OCI-M1 (cell line): Measurements from ENCODE around the gene SULT1A3.
A peak's percentile ranks its signal among the peaks of the same experiment; 100 is the strongest.
"Not testable (repeated sequence)": the region's sequence is repeated elsewhere in the genome, so short reads cannot be mapped to it uniquely, and the experiment has no call there.

ENCODE experiments used
- DNase-seq: peaks from one replicate; lab custom pipeline; 2025; lab: John Stamatoyannopoulos, UW

The SULT1A3 gene

DNA sequence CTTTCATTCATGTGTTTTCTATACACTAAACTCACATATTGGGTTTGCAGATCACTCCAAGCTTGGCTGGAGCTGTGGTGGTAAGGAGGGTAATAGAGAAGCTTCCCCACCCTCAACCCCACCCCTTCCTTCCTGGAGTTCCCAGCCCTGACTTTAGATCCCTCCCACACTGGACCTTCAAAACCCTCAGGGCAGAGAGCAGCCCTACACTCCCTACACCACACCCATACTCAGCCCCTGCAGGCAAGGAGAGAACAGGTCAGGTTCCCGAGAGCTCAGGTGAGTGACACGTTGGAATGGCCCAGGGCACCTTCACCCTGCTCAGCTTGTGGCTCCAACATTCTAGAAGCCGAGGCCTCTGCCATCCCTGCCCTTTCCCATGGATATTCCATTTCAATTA, at the start of gene SULT1A3:
TSS of gene SULT1A3 (plus strand) at position 207 of the 400 bp plus-strand sequence. CDS start 1,474 bp downstream, outside the sequence.
- not testable (repeated sequence) for DNase-seq

DNA sequence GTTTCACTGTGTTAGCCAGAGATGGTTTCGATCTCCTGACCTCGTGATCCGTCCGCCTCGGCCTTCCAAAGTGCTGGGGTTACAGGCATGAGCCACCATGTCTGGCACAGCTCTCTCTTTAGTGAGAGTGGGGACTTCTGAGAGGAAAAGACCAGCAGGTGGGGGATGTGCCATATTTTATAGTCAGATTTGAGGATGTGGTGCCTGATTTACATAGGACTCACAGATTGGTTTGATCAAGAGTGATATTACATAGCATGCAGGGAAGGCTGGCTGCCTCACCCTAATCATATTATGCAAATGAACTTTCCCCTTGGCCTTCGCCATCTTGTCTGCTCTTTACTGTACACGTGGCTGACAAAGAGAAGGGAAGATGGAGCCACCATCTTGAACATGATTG, 48.0 kb upstream of the SULT1A3 start:
- no peak for DNase-seq

DNA sequence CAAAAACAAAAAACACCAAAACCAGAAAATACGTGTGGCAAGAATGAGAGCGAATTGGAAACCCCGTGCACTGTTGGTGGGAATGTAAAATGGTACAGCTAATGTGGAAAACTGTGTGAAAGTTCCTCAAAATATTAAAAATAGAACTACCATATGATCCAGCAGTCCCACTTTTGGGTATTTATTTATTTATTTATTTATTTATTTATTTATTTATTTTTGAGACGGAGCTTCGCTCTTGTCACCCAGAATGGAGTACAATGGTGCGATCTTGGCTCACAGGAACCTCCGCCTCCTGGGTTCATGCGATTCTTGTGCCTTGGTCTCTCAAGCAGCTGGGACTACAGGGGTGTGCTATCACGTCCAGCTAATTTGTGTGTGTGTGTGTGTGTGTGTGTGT, 46.5 kb upstream of the SULT1A3 start:
- no peak for DNase-seq

DNA sequence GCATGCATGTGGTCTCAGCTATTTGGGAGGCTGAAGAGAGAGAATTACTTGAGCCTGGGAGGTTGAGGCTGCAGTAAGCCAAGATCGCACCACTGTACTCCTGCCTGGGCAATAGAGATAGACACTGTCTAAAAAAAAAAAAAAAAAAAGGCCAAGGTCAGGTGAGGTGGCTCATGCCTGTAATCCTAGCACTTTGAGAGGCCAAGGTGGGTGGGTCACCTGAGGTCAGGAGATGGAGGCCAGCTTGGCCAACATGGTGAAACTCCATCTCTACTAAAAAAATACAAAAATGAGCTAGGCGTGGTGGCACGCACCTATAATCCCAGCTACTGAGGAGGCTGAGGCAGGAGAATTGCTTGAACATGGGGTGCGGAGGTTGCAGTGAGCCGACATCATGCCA, 43.9 kb upstream of the SULT1A3 start:
- no peak for DNase-seq

DNA sequence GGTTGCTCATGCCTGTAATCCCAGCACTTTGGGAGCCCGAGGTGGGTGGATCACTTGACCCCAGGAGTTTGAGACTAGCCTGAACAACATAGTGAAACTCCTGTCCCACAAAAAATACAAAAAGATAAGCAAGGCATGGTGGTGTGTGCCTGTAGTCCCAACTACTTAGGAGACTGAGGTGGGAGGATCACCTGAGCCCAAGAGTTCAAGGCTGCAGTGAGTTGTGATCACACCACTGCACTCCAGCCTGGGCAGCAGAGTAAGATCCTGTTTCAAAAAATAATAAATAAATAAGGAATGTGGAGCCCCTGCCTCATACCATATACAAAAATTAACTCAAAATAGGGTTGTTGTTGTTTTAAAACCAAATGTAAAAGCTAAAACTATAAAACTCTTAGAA, 41.8 kb upstream of the SULT1A3 start:
- DNase-seq, result no peak

DNA sequence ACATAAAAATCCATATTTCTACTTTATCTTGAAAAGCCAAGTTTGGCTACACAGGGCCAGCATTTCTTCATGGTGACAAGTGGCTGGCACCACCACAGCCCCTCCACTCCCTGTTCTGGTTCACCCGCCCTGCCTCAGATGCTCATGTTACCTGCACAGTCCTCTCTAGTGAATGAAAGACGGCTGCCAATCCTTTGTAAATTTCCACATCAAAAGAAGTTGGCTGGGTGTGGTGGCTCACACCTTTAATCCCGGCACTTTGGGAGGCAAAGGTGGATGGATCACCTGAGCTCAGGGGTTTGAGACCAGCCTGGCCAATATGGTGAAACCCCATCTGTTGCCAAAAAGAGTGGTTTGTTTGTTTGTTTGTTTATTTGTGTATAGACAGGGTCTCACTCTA, 35.5 kb upstream of the SULT1A3 start:
- DNase-seq, result no peak

DNA sequence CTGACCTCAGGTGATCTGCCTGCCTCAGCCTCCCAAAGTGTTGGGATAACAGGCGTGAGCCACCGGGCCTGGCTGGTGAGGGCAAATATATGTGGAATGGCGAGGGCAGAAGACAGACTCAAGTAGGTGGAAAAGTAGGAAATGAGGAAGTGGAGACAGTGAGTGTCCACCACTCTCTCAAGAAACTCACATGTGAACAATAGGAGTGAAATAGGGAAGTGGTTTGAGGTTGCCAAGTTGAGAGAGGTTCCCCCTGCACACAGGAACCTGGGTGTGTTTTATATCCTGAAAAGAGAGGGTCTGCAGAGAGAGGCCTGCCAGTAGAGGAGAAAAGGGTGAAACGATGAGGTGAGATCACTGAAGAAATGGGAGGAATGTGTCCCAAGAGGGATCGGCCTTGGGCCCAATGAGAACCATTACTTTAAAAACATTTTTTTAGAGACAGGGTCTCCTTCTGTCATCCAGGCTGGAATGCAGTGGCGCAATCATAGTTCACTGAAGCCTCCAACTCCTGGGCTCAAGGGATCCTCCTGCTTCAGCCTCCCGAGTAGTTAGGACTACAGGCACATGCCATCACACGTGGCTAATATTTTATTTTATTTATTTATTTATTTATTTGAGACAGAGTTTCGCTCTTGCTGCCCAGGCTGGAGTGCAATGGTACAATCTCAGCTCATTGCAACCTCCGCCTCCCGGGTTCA, 32.7 kb upstream of the SULT1A3 start:
- peak; percentile 94 for DNase-seq

DNA sequence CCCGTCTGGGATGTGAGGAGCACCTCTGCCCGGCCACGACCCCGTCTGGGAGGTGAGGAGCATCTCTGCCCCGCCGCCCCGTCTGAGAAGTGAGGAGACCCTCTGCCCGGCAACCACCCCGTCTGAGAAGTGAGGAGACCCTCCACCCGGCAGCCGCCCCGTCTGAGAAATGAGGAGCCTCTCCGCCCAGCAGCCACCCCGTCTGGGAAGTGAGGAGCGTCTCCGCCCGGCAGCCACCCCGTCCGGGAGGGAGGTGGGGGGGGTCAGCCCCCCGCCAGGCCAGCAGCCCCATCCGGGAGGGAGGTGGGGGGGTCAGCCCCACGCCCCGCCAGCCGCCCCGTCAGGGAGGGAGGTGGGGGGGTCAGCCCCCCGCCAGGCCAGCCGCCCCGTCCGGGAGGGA, 30.3 kb upstream of the SULT1A3 start:
- DNase-seq, result not testable (repeated sequence)

DNA sequence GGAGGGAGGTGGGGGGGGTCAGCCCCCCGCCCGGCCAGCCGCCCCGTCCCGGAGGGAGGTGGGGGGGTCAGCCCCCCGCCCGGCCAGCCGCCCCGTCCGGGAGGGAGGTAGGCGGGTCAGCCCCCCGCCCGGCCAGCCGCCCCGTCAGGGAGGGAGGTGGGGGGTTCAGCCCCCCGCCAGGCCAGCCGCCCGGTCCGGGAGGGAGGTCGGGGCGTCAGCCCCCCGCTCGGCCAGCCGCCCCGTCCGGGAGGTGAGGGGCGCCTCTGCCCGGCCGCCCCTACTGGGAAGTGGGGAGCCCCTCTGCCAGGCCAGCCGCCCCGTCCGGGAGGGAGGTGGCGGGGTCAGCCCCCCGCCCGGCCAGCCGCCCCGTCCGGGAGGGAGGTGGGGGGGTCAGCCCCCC, 29.6 kb upstream of the SULT1A3 start:
- DNase-seq, result not testable (repeated sequence)

DNA sequence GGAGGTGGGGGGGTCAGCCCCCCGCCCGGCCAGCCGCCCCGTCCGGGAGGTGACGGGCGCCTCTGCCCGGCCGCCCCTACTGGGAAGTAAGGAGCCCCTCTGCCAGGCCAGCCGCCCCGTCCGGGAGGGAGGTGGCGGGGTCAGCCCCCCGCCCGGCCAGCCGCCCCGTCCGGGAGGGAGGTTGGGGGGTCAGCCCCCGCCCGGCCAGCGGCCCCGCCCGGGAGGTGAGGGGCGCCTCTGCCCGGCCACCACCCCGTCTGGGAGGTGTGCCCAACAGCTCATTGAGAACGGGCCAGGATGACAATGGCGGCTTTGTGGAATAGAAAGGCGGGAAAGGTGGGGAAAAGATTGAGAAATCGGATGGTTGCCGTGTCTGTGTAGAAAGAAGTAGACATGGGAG, 28.9 kb upstream of the SULT1A3 start:
- not testable (repeated sequence) for DNase-seq

DNA sequence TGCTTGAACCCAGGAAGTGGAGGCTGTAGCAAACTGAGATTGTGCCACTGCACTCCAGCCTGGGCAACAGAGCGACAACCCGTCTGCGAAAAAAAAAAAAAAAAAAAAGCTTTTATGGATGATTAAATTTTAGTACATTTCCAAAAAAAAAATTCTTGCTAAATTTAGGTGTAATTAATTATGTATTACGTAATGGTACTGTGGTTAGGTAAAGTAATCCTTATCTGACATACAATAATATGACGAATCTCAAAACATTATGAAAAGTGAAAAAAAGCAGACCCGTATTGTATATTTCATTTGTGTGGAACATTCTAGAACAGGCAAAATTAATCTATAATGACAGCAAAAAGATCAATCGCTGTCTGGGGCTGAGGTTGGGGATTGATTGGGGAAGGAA, 26.0 kb upstream of the SULT1A3 start:
- no peak for DNase-seq

DNA sequence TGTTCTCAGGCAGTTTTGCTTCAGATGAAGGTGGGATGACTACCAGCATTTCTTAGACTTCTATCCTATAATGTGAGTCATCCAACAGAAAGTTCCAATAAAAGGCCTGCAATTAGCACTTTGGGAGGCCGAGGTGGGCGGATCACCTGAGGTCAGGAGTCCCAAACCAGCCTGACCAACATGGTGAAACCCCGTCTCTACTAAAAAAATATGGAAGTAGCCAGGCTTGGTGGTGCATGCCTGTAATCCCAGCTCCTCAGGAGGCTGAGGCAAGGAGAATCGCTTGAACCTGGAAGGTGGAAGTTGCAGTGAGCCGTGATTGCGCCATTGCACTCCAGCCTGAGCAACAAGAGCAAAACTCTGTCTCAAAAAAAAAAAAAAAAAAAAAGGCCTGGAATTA, 22.2 kb upstream of the SULT1A3 start:
- not testable (repeated sequence) for DNase-seq

DNA sequence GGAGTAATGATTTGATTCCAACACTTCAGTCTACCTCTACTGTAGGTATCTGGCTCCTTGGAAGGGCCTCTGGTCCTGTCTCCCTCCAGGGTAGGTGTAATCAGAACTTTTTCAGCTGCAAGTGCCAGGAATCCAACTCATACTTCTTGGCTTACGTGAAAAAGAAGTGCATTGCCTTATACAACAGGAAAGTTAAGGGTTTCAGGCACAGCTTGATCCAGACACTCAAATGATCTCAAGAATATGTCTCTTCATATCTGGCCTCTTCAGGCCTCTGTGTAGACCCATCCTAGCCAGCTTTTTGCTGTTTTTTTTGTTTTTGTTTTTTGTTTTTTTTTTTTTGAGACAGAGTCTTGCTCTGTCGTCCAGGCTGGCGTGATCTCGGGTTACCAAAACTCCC, 19.9 kb upstream of the SULT1A3 start:
- no peak for DNase-seq

DNA sequence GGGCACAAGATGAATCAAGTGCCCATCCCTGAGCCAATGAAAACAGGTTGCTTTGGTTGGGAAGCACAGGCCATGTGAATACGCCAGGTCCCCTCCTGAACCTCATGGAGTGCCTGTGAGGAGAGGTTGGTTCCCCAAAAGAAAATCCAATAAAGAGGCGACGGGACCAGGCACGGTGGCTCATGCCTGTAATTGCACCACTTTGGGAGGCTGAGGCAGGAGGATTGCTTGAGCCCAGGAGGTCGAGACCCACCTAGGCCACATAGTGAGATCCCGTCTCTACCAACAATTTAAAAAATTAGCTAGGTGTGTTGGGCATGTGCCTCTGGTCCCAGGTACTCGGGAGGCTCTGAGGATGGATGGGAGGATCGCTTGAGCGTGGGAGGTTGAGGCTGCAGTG, 19.1 kb upstream of the SULT1A3 start:
- no peak for DNase-seq

DNA sequence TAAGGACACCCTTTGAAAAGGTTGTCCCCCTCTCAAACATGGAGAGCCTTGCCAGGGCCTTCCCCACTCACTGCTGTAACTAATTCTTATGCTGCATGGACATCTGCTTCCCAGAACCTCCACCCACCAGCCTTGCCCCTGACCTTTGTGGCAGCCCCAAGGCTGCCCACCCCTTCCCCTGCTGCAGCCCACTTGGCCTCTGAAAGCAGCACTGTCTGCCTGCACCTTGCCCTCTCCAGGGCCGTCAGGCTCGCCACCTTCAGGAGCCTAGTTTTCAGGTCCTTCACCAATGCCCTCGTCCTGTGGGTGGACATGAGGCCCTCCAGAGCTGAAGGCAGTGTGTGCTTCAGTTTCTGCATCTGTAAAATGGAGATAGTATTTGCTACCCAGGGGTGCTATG, 18.3 kb upstream of the SULT1A3 start:
- no peak for DNase-seq

DNA sequence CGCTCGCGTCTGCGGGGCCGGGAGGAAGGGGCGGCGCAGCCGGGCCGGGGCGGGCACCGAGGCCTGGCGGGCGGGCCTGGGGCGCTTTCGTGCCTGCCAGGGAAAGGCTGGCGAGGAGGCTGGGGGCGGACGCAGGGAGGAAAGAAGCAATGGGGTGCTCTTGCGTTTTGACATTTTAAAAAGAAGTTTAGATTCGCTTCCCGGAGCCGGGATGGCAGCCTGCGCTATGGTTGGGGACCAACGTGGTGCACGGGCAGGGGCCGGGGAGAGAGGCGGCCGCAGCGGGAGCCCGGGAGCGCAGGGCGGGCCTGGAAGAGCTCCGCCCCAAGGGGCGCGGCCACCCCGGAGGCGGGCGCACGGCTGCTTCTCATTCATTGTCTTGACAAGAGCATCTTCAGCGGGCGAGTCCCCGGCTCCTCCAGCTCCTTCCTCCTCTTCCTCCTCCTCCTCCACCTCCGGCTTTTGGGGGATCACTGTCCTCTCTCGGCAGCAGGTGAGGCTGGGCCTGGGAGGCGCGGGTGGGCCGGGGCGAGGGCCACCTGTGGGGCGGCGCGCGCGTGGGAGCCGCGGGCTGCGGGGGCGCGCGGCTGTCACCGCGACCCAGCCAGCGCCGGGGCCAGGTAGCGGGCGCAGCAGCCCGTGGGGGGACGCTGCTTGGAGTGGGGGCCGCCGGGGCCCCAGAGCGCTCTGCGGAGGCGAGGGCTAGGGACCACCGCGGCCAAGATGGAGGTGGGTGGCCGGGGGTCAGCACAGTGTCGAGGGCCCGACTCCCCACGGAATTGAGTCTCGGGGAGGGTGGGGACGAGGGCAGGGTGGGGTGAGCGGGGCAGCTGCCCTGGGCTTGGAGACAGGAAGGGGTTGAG, 15.6 kb upstream of the SULT1A3 start, which contains the start of gene CORO1A:
TSS of gene CORO1A (plus strand) at position 370 of the 863 bp plus-strand sequence. CDS start 1,608 bp downstream, outside the sequence.
- DNase-seq, result peak; percentile 89

DNA sequence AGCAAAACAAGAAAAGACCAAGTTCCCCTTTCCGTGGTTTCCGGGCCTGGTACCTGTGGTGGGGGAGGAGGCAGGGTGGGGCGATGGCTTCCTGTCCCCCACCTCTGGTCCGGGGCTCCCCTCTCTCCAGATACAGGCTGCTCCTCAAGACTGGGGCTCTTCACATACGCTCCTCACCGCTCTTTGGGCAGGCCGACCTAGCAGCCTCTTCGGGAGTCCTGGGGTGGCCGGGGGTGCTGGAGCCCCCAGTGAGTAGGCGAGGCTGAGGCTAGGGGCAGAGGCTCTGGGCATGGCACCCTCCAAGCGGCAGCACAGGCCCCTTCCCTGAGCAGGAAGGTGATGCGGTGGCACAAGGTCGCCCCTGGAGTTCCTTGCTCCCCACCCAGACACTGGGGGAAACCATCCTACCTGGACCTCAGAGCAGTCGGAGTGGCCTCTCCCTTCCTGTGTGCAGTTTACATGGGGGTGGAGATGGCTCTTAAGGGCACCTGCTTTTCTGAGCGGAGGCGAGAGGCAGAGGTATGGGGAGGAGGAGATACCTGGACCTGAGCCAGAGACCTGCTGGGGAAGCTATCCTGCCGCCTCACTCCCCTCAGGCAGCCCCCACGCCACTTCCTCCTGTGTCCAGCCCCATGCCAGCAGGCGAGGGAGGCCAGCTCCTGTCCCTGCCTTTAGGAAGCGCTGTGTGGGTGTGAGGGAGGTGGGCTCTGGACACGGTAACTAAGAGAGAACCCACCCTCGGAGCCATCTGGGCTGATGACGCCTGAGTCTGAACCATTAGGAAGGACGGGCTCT, 14.8 kb upstream of the SULT1A3 start:
- DNase-seq, result peak; percentile 47

DNA sequence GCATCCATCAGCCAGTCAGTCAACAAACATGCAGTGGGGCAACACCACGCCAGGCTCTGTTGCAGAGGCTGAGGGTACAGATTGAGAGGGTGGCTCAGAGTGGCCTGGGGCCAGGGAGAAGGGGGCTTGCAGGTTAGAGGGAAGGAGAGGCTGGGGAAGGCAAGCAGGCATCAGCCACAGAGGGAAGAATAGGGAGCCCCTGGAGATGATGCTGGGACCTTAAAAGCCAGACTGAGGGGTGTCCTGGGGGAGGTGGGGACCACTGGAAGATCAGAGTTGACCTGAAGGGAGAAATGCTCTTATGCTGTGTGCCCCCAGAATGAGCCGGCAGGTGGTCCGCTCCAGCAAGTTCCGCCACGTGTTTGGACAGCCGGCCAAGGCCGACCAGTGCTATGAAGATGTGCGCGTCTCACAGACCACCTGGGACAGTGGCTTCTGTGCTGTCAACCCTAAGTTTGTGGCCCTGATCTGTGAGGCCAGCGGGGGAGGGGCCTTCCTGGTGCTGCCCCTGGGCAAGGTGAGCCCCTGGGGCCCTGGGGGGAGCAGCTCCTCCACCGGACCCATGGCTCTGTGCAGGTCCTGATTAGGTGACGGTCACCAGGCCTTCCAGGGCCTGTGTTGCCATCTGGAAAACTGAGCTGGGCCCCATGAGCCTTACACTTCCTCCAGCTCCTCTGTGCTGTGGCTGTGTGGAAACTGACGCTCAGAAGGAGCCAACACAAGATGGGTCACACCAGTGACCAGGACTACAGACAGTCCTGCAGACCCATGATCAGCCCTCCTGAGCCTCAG, 14.0 kb upstream of the SULT1A3 start:
- peak; percentile 49 for DNase-seq

DNA sequence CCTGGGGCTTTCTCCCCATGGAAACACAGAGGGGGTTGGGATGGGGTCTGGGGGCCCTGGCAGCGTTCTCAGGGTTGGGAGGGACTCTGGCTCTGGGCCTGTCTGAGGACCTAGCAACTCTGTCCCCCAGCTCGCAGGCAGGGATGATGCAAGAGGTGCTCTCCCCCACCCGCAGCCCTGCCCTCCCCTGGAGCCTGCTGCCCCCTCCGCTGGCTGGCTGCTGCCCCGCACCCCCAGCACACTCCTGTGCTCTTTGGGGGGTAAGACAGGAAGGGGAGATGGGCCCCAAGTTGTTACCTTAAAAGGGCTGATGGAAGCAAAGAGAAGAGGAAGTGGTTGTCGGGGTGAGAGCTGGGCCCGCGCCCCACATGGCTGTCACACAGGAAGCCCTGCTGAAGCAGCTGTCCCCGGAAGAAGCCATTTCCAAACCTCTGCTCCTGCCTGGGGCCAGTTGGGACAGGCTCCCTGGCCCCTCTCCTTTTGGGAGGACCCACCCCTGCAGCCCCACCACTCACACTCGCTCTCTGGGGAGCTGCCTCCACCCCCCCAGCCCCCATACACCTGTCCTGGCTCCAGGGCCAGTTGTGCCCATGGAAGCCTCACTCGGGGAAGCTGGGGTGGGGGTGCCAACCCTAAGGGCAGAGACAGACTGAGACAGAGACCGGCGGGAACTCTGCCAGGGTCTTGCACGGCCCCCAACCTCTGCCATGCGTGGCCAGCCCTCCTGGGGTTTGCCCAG, 13.2 kb upstream of the SULT1A3 start:
- peak; percentile 49 for DNase-seq

DNA sequence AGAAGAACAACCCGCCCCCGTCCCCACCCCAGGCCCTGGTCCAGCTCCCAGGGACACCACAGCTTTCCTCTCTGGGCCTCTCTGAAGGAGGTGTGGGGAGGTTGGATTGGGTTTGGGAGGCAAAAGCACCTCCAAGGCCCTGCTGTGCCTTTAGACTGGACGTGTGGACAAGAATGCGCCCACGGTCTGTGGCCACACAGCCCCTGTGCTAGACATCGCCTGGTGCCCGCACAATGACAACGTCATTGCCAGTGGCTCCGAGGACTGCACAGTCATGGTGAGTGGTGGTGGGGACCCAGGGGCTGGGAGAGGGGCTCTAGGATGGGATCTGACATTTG, 12.6 kb upstream of the SULT1A3 start:
- no peak for DNase-seq
